ENCODE data around the gene PDE3A. TPM values are rescaled to one million over a fixed set of nuclear protein-coding genes. Genes with fewer than 3 reads are reported as not detected.

The PDE3A gene
- total and polyA plus RNA-seq, 10 of the 15 experiments (the other 5 are each of a cell fraction or from before 2014, with no cell fraction given) = 0.01 to 2.6 (median 1.5) TPM

DNA sequence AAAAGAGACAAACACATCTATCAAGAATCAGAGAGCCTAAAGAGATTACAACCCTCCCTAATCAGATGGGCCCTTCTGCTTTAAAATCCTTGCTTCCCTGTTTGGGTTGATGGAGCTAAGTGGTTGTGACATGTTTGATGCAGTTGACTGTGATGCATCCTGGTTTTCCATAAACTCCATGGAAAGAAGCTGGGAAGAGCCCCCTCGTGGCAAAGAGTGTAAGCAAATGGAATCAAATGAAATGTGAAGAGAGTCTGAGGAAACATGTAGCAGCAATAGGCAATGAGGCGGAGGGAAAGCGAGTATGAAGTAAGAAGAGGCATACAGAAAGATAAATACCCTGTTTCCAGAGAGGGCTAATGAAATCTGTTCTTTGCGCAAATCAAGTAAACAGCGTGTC lies 256.4 kb downstream of the PDE3A start:
- no peak overlapping the region for H2AFZ ChIP-seq (ENCODE audit: control insufficient read depth, low read depth, low read length)
- H3K4me1 ChIP-seq (ENCODE audit: control insufficient read depth, insufficient read depth, low read length) = no peaks in the 10 kb centered on the region
- ChIA-PET SMC1A (ENCODE audit: uncharacterized antibody, unreplicated experiment) (no interaction called here), RAD21 (ENCODE audit: unreplicated experiment) (no interaction called here), CTCF (no interaction called here), POLR2A (no interaction called here)
- in situ Hi-C loops (cut with MboI) = no loop called here
- H3K36me3 ChIP-seq (ENCODE audit: control insufficient read depth in 2 of 2, insufficient read depth in 2 of 2, low read length in 1 of 2) = no peaks in the 10 kb centered on the region
- DNase-seq (ENCODE audit: low read depth, low spot score) (no peak), ATAC-seq (no peak), FAIRE-seq (no peak)
- H3K79me2 ChIP-seq (ENCODE audit: control insufficient read depth, insufficient read depth, low read length) = no peaks in the 10 kb centered on the region
- no peak overlapping the region for H3K9ac ChIP-seq (ENCODE audit: control insufficient read depth, insufficient read depth, low read length)
- H3K4me2 ChIP-seq (ENCODE audit: control insufficient read depth, insufficient read depth) = no peak overlapping the region
- H3K27ac ChIP-seq (ENCODE audit: control insufficient read depth, insufficient read depth) = no peak overlapping the region
- no peaks in the 10 kb centered on the region for H3K27me3 ChIP-seq (replicated peaks in 1 of 2; ENCODE audit: control insufficient read depth in 2 of 2, insufficient read depth in 2 of 2, low read length in 1 of 2)
- H4K20me1 ChIP-seq (ENCODE audit: control insufficient read depth, insufficient read depth) = no peaks in the 10 kb centered on the region
- BruUV-seq (replicated peaks) = no TSS peak
- intact Hi-C loops (cut with micrococcal nuclease; ENCODE audit: unreplicated experiment) = no loop called here
- WGBS (ENCODE audit: insufficient coverage, insufficient replicate concordance, low lambda C conversion rate, missing lambda C conversion rate) = 47% methylated on average over 5 of the region's 5 CpGs
- TF ChIP-seq NR2C2 (IDR thresholded peaks at IDR 0.05; ENCODE audit: borderline replicate concordance, control insufficient read depth, insufficient read length, low read depth) (no peak), MAX (IDR thresholded peaks at IDR 0.05; ENCODE audit: low read depth, low read length) (no peak), TCF7 (IDR thresholded peaks at IDR 0.05; ENCODE audit: borderline replicate concordance) (no peak), ZNF622 (IDR thresholded peaks at IDR 0.05) (no peak), JUND (IDR thresholded peaks at IDR 0.05; ENCODE audit: low read depth, low read length) (no peak), TAF1 (IDR thresholded peaks at IDR 0.05; ENCODE audit: borderline replicate concordance, low read depth, low read length) (no peak), ATF2 (IDR thresholded peaks at IDR 0.05; ENCODE audit: low read length) (no peak), POLR2AphosphoS2 (IDR thresholded peaks at IDR 0.05; ENCODE audit: low read depth, low read length) (no peak), ZNF384 (IDR thresholded peaks at IDR 0.05; ENCODE audit: borderline replicate concordance, low read depth, low read length) (no peak), POU2F2 (IDR thresholded peaks at IDR 0.05; ENCODE audit: borderline replicate concordance, low read depth, low read length) (no peak), ATF3 (IDR thresholded peaks at IDR 0.05; ENCODE audit: borderline replicate concordance, extremely low read depth, low read depth, low read length) (no peak)
- TF ChIP-seq, protein P1, sequence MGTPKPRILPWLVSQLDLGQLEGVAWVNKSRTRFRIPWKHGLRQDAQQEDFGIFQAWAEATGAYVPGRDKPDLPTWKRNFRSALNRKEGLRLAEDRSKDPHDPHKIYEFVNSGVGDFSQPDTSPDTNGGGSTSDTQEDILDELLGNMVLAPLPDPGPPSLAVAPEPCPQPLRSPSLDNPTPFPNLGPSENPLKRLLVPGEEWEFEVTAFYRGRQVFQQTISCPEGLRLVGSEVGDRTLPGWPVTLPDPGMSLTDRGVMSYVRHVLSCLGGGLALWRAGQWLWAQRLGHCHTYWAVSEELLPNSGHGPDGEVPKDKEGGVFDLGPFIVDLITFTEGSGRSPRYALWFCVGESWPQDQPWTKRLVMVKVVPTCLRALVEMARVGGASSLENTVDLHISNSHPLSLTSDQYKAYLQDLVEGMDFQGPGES (IDR thresholded peaks at IDR 0.05) = no peak
- H3K9me3 ChIP-seq (replicated peaks; ENCODE audit: control insufficient read depth, insufficient read depth, low read length) = no peaks in the 10 kb centered on the region
- no peak overlapping the region for H3K4me3 ChIP-seq
